Nephron (organoid): ENCODE data around the gene EMP1.
A peak's percentile ranks its signal among the peaks of the same experiment; 100 is the strongest.
"Not testable (repeated sequence)": the region's sequence is repeated elsewhere in the genome, so short reads cannot be mapped to it uniquely, and the experiment has no call there.

Source experiments
- H3K27ac Mint-ChIP-seq, 3 experiments: 2 replicates each; pipeline ENCODE4 v1.8.0; 2020; ENCODE audit warnings: mixed read lengths in 3 of 3, mild to moderate bottlenecking in 2 of 3, moderate library complexity in 1 of 3
- H3K27me3 Mint-ChIP-seq: 2 replicates; pipeline ENCODE4 v1.8.0; 2021; ENCODE audit warnings: low read depth, mild to moderate bottlenecking, moderate library complexity, mixed read lengths
- H3K36me3 Mint-ChIP-seq: 2 replicates; pipeline ENCODE4 v1.8.0; 2020; ENCODE audit warnings: low read depth, mixed read lengths
- H3K4me1 Mint-ChIP-seq: 2 replicates; pipeline ENCODE4 v1.8.0; 2020; ENCODE audit warnings: mixed read lengths
- H3K4me3 Mint-ChIP-seq, 3 experiments: 2 replicates each; pipeline ENCODE4 v1.8.0; 2020; ENCODE audit warnings: mild to moderate bottlenecking in 3 of 3, mixed read lengths in 3 of 3, moderate library complexity in 2 of 3
- H3K9me3 Mint-ChIP-seq: 2 replicates; pipeline ENCODE4 v1.8.0; 2020; ENCODE audit warnings: mixed read lengths
- CTCF ChIP-seq, 3 experiments: fragments of 200-600 bp; sonication (generic); IDR thresholded peaks; one replicate each; pipeline ENCODE4 v1.5.0; 2021; ENCODE audit warnings: antibody characterized with exemption in 3 of 3; ENCODE audit not compliant: unreplicated experiment in 3 of 3

EMP1 gene

DNA sequence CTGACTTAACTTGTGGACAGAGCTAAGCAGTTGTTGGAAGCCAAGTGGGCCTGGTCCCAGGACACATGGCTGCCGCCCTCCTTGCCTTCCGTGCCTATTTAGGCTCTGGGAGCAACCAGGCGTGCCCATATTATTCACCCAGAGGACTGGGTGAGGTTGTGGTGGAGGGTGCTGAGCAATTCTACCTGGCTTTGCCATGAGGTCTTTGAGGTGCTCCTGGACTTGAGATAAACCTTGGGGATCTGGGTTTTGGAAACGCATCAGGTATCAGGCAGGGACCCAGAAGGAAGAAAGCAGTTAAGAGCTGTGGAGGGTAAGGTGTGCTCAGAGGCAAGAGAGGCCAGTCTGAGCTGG, 60.1 kb downstream of the EMP1 start:
- Mint-ChIP-seq H3K27ac (peak overlapping the region in 1 of 3 experiments; percentile 82), H3K27me3 (peaks cover 3% of the 10 kb centered on the region), H3K4me1 (peaks cover 46% of the 10 kb centered on the region), H3K4me3 (peak overlapping the region in 1 of 3 experiments; percentile 7), H3K36me3 (no peaks in the 10 kb centered on the region), H3K9me3 (no peaks in the 10 kb centered on the region)
- no peak for TF ChIP-seq CTCF (IDR thresholded peaks at IDR 0.05; ENCODE audit: unreplicated experiment in 3 of 3)

GRCh38 chr12:13257356-13257875, 60.9 kb downstream of the EMP1 start:
- peaks cover 41% of the 10 kb centered on the region for H3K4me1 Mint-ChIP-seq
- peaks cover 3% of the 10 kb centered on the region for H3K27me3 Mint-ChIP-seq
- TF ChIP-seq CTCF (IDR thresholded peaks at IDR 0.05; ENCODE audit: unreplicated experiment in 3 of 3): no peak
- H3K9me3 Mint-ChIP-seq: no peaks in the 10 kb centered on the region
- peak overlapping the region; percentile 48 to 82 (median 68) for H3K27ac Mint-ChIP-seq
- no peak overlapping the region for H3K4me3 Mint-ChIP-seq
- no peaks in the 10 kb centered on the region for H3K36me3 Mint-ChIP-seq

- no peaks in the 10 kb centered on the region for H3K9me3 Mint-ChIP-seq
- no peak for TF ChIP-seq CTCF (IDR thresholded peaks at IDR 0.05; ENCODE audit: unreplicated experiment in 3 of 3)
- peaks cover 3% of the 10 kb centered on the region for H3K27me3 Mint-ChIP-seq
- H3K4me1 Mint-ChIP-seq: peaks cover 41% of the 10 kb centered on the region
- peak overlapping the region in 2 of 3 experiments; percentile 20 to 35 for H3K4me3 Mint-ChIP-seq
- peak overlapping the region; percentile 48 to 82 (median 68) for H3K27ac Mint-ChIP-seq
- H3K36me3 Mint-ChIP-seq: no peaks in the 10 kb centered on the region
Observed at GRCh38 chr12:13258197-13258596, 61.7 kb downstream of the EMP1 start.

DNA sequence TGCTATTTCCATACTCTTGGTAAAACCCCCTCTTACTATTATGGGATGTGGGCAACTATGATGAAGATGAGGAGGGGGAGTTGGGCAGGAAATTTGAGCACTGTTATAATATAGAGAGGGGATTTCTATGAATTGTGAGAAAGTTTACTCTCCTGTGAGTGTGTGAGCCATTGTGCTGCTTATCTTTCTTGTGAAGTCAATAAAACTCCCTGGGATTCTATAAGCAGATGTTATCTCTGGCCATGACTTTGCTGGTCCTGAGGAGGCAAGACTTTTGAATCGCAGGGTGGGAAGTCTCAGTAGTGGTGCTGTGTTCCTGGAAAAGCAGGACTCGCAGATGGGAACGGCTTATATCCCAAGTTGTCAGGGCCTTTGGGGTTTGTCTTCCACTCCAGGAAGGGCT, 62.2 kb downstream of the EMP1 start:
- Mint-ChIP-seq H3K36me3 (no peaks in the 10 kb centered on the region), H3K27ac (peak overlapping the region; percentile 48 to 82 (median 68)), H3K4me3 (no peak overlapping the region), H3K27me3 (peaks cover 3% of the 10 kb centered on the region), H3K9me3 (no peaks in the 10 kb centered on the region), H3K4me1 (peaks cover 41% of the 10 kb centered on the region)
- no peak for TF ChIP-seq CTCF (IDR thresholded peaks at IDR 0.05; ENCODE audit: unreplicated experiment in 3 of 3)

DNA sequence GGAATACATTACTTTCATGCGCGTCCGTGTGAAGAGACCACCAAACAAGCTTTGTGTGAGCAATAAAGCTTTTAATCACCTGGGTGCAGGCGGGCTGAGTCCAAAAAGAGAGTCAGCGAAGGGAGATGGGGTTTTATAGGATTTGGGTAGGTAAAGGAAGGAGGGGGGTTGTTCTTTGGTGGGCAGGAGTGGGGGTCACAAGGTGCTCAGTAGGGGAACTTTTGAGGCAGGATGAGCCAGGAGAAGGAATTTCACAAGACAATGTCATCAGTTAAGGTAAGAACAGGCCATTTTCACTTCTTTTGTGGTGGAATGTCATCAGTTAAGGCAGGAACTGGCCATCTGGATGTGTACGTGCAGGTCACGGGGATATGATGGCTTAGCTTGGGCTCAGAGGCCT, 63.1 kb downstream of the EMP1 start:
- not testable (repeated sequence) for H3K27me3 Mint-ChIP-seq, H3K27ac Mint-ChIP-seq, H3K9me3 Mint-ChIP-seq, H3K4me3 Mint-ChIP-seq, H3K36me3 Mint-ChIP-seq
- peaks cover 34% of the 10 kb centered on the region for H3K4me1 Mint-ChIP-seq

DNA sequence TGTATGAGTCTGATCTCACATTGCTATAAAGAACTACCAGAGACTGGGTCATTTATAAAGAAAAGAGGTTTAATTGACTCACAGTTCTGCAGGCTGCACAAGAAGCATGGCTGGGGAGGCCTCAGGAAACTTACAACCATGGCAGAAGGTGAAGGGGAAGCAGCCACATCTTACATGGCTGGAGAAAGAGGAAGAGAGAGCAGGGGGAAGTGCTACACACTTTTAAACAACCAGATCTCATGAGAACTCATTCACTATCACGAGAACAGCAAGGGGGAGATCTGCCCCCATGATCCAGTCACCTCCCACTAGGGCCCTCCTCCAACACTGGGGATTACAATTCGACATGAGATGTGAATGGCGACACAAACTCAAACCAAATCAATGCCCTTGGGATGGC, 71.3 kb downstream of the EMP1 start:
- Mint-ChIP-seq H3K27ac (peak overlapping the region in 1 of 3 experiments; percentile 36), H3K4me1 (peaks cover 15% of the 10 kb centered on the region)
- H3K27me3 Mint-ChIP-seq, H3K9me3 Mint-ChIP-seq, H3K36me3 Mint-ChIP-seq, H3K4me3 Mint-ChIP-seq: not testable (repeated sequence)

GRCh38 chr12:13268581-13268980, 72.1 kb downstream of the EMP1 start:
- Mint-ChIP-seq H3K4me1 (peaks cover 15% of the 10 kb centered on the region), H3K27me3 (peaks cover 4% of the 10 kb centered on the region)

More at GRCh38 chr12:13268581-13268980, 72.1 kb downstream of the EMP1 start:
- Mint-ChIP-seq H3K9me3 (peaks cover 4% of the 10 kb centered on the region), H3K27ac (peak overlapping the region; percentile 26 to 87 (median 32)), H3K4me3 (no peak overlapping the region), H3K36me3 (no peaks in the 10 kb centered on the region)
- no peak for TF ChIP-seq CTCF (IDR thresholded peaks at IDR 0.05; ENCODE audit: unreplicated experiment in 3 of 3)
